Measurements from ENCODE around the gene ANKRD12. TPM values are rescaled to one million over a fixed set of nuclear protein-coding genes. Genes with fewer than 3 reads are reported as not detected.
A peak's percentile ranks its signal among the peaks of the same experiment; 100 is the strongest.

ANKRD12 gene
- total and polyA plus RNA-seq, 10 of the 15 experiments (the other 5 are each of a cell fraction or from before 2014, with no cell fraction given): 5.9 to 45.7 (median 20.2) TPM

- Histone ChIP-seq H3K9me3 (replicated peaks; ENCODE audit: control insufficient read depth, insufficient read depth, low read length) (no peaks in the 10 kb centered on the region), H3K36me3 (ENCODE audit: control insufficient read depth in 2 of 2, insufficient read depth in 2 of 2, low read length in 1 of 2) (peaks cover 4 to 28% of the 10 kb centered on the region in 2 experiments), H3K4me2 (ENCODE audit: control insufficient read depth, insufficient read depth) (no peak overlapping the region), H3K27ac (ENCODE audit: control insufficient read depth, insufficient read depth) (no peak overlapping the region), H4K20me1 (ENCODE audit: control insufficient read depth, insufficient read depth) (no peaks in the 10 kb centered on the region), H3K4me3 (no peak overlapping the region), H3K9ac (ENCODE audit: control insufficient read depth, insufficient read depth, low read length) (no peak overlapping the region), H3K4me1 (ENCODE audit: control insufficient read depth, insufficient read depth, low read length) (no peaks in the 10 kb centered on the region), H2AFZ (ENCODE audit: control insufficient read depth, low read depth, low read length) (no peak overlapping the region), H3K79me2 (ENCODE audit: control insufficient read depth, insufficient read depth, low read length) (peaks cover 17% of the 10 kb centered on the region), H3K27me3 (replicated peaks in 1 of 2; ENCODE audit: control insufficient read depth in 2 of 2, insufficient read depth in 2 of 2, low read length in 1 of 2) (no peaks in the 10 kb centered on the region)
- ChIA-PET POLR2A (no interaction called here), SMC1A (ENCODE audit: uncharacterized antibody, unreplicated experiment) (no interaction called here), CTCF (no interaction called here), RAD21 (ENCODE audit: unreplicated experiment) (no interaction called here)
- 94% methylated on average over 2 of the region's 2 CpGs for WGBS (ENCODE audit: insufficient coverage, insufficient replicate concordance, low lambda C conversion rate, missing lambda C conversion rate)
- no TSS peak for BruUV-seq (replicated peaks)
- ATAC-seq: no peak
- intact Hi-C loops (cut with micrococcal nuclease; ENCODE audit: unreplicated experiment) (no loop called here), in situ Hi-C loops (cut with MboI) (no loop called here)
- no peak for FAIRE-seq
- TF ChIP-seq TBL1XR1 (IDR thresholded peaks at IDR 0.05; ENCODE audit: low read depth, low read length) (no peak), POLR2A (IDR thresholded peaks at IDR 0.05; ENCODE audit: low read depth, low read length) (0 out of 2 replicates have a peak, but pooled peaks have one; percentile 23), FOXM1 (IDR thresholded peaks at IDR 0.05; ENCODE audit: low read depth, low read length) (no peak), ZZZ3 (IDR thresholded peaks at IDR 0.05; ENCODE audit: control insufficient read depth, insufficient read length, low read depth) (no peak), MYC (IDR thresholded peaks at IDR 0.05; ENCODE audit: insufficient read depth, insufficient read length, insufficient replicate concordance, low read length, severe bottlenecking) (no peak), CBFB (IDR thresholded peaks at IDR 0.05; ENCODE audit: low read depth) (no peak), CEBPB (IDR thresholded peaks at IDR 0.05; ENCODE audit: borderline replicate concordance in 1 of 2, low read depth in 2 of 2, low read length in 2 of 2) (no peak), ZNF24 (IDR thresholded peaks at IDR 0.05) (no peak)
- no peak for DNase-seq (ENCODE audit: low read depth, low spot score)
Measured at GRCh38 chr18:9133225-9133624, 3.4 kb upstream of the ANKRD12 start.

Measured in GM12878 (cell line).